Measurements from ENCODE around the gene CDK5R1.

CDK5R1 gene

GRCh38 chr17:32493976-32494513, 7.3 kb downstream of the CDK5R1 start:
- no peaks in the 10 kb centered on the region for H3K9me3 ChIP-seq
- no peak overlapping the region for H3K27ac ChIP-seq
- intact Hi-C loops (cut with DNase I; ENCODE audit: low total_unique reads): no loop called here
- H3K4me1 ChIP-seq: peaks cover 0 to 45% (median 30%) of the 10 kb centered on the region in 4 donors
- TF ChIP-seq, protein P1, sequence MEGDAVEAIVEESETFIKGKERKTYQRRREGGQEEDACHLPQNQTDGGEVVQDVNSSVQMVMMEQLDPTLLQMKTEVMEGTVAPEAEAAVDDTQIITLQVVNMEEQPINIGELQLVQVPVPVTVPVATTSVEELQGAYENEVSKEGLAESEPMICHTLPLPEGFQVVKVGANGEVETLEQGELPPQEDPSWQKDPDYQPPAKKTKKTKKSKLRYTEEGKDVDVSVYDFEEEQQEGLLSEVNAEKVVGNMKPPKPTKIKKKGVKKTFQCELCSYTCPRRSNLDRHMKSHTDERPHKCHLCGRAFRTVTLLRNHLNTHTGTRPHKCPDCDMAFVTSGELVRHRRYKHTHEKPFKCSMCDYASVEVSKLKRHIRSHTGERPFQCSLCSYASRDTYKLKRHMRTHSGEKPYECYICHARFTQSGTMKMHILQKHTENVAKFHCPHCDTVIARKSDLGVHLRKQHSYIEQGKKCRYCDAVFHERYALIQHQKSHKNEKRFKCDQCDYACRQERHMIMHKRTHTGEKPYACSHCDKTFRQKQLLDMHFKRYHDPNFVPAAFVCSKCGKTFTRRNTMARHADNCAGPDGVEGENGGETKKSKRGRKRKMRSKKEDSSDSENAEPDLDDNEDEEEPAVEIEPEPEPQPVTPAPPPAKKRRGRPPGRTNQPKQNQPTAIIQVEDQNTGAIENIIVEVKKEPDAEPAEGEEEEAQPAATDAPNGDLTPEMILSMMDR (IDR thresholded peaks at IDR 0.05): no peak
- H3K4me3 ChIP-seq: no peak overlapping the region
- no peak for DNase-seq
- H3K36me3 ChIP-seq: peaks cover 14 to 29% (median 21%) of the 10 kb centered on the region in 3 donors
- H3K27me3 ChIP-seq: no peaks in the 10 kb centered on the region

GRCh38 chr17:32494621-32495358, 8.0 kb downstream of the CDK5R1 start:
- Histone ChIP-seq H3K36me3 (peaks cover 14 to 33% (median 21%) of the 10 kb centered on the region in 3 donors), H3K27me3 (no peaks in the 10 kb centered on the region), H3K4me1 (peaks cover 0 to 45% (median 30%) of the 10 kb centered on the region in 4 donors), H3K27ac (peak overlapping the region; percentile 72 to 76), H3K4me3 (peak overlapping the region in 1 of 2 donors; percentile 7), H3K9me3 (no peaks in the 10 kb centered on the region)
- peak in 1 of 2 donors; percentile 66 for DNase-seq
- TF ChIP-seq, protein P1 (IDR thresholded peaks at IDR 0.05): no peak
- intact Hi-C loops (cut with DNase I; ENCODE audit: low total_unique reads): no loop called here

DNA sequence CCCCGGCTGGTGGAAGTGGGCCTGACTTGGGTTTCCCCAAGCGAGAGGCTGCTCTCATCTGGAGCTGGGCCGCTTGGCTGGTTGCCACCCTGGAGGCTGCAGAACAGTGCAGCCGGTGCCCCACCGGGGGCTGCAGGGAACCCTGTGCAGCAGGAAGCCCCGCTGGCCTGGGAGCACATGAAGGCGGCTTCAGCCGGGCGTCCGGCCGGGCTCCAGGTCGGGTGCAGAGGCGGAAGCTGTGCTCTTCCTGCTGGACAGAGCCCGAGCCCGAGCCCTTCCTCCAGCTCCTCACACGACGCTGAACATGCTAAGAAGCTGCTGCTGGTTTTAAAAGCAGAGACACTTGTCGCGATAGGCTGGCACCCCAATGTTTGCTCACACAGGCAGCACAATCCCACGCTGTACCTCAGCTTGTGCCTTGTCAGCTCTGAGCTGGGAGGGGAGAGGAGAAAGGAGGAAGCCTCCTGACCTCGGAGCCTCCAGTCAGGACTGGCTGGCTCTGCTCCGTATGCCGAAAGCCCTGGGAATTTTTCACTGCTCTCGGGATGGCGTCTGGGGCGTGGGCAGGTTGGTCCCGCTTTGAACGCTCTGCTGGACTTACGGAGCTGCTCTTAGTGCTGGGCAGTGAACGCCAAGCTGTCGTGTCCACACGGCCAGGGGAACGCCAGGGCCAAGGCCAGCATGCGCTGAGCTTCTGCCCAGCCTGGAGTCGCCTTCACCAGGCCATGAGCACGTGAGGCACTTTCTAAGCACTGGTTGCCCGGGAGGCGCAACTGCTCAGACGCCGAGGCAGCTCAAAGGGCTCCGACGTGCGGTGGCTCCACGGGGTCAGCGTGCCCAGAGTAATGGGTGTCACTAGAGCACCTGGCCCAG, 8.8 kb downstream of the CDK5R1 start:
- Histone ChIP-seq H3K27ac (peak overlapping the region; percentile 72 to 76), H3K4me1 (peaks cover 0 to 45% (median 30%) of the 10 kb centered on the region in 4 donors), H3K27me3 (no peaks in the 10 kb centered on the region), H3K9me3 (no peaks in the 10 kb centered on the region), H3K36me3 (peaks cover 14 to 41% (median 21%) of the 10 kb centered on the region in 3 donors), H3K4me3 (peak overlapping the region in 1 of 2 donors; percentile 7)
- intact Hi-C loops (cut with DNase I; ENCODE audit: low total_unique reads): no loop called here
- TF ChIP-seq, protein P1 (IDR thresholded peaks at IDR 0.05): no peak
- peak in 1 of 2 donors; percentile 76 for DNase-seq

GRCh38 chr17:32496395-32497073, 9.7 kb downstream of the CDK5R1 start:
- DNase-seq: peak in 1 of 2 donors; percentile 84
- Histone ChIP-seq H3K36me3 (peaks cover 14 to 42% (median 27%) of the 10 kb centered on the region in 3 donors), H3K27me3 (no peaks in the 10 kb centered on the region), H3K4me1 (peaks cover 0 to 45% (median 30%) of the 10 kb centered on the region in 4 donors), H3K27ac (peak overlapping the region; percentile 72 to 76), H3K4me3 (no peak overlapping the region), H3K9me3 (no peaks in the 10 kb centered on the region)
- TF ChIP-seq, protein P1 (IDR thresholded peaks at IDR 0.05): no peak
- intact Hi-C loops (cut with DNase I; ENCODE audit: low total_unique reads): no loop called here
